HepG2 (cell line): ENCODE data around the gene SPATA25. TPM values are rescaled to one million over a fixed set of nuclear protein-coding genes. Genes with fewer than 3 reads are reported as not detected.

Source experiments
- ARNT ChIP-seq: fragments of 450-650 bp; IDR thresholded peaks from 2 replicates; pipeline ENCODE4 v1.6.1; 2017
- CCAR2 ChIP-seq: fragments of 200-400 bp; formaldehyde crosslinking; optimal IDR thresholded peaks from 2 replicates; pipeline ENCODE3; 2018; ENCODE audit warnings: low read depth, mild to moderate bottlenecking, low read length, moderate library complexity
- EEA1 ChIP-seq: sonication (generic); formaldehyde crosslinking; IDR thresholded peaks from 2 replicates; pipeline ENCODE4 v1.5.1; 2020; ENCODE audit warnings: mild to moderate bottlenecking, missing genetic modification reagents, borderline replicate concordance
- JARID2 ChIP-seq: sonication (generic); formaldehyde crosslinking; IDR thresholded peaks from 2 replicates; pipeline ENCODE4 v1.8.1; 2023; ENCODE audit warnings: missing genetic modification reagents, inconsistent platforms; ENCODE audit not compliant: insufficient replicate concordance
- MAFG ChIP-seq: sonication (generic); formaldehyde crosslinking; IDR thresholded peaks from 2 replicates; pipeline ENCODE4 v1.5.1; 2020; ENCODE audit warnings: mild to moderate bottlenecking, missing genetic modification reagents
- PHF20 ChIP-seq: sonication (generic); formaldehyde crosslinking; IDR thresholded peaks from 2 replicates; pipeline ENCODE4 v1.5.0; 2020; ENCODE audit warnings: mild to moderate bottlenecking, missing genetic modification reagents
- PHF5A ChIP-seq: IDR thresholded peaks from one replicate; pipeline ENCODE4 v1.6.1; 2018; ENCODE audit warnings: low read depth, missing genetic modification reagents; ENCODE audit not compliant: unreplicated experiment
- TBL1XR1 ChIP-seq: fragments of 150-350 bp; IDR thresholded peaks from 2 replicates; pipeline ENCODE4 v1.6.1; 2014; ENCODE audit warnings: borderline replicate concordance, low read length; ENCODE audit not compliant: partially characterized antibody
- TFDP2 ChIP-seq: sonication (generic); formaldehyde crosslinking; IDR thresholded peaks from 2 replicates; pipeline ENCODE4 v1.4.0; 2020; ENCODE audit warnings: missing genetic modification reagents
- YEATS4 ChIP-seq: sonication (generic); formaldehyde crosslinking; IDR thresholded peaks from 2 replicates; pipeline ENCODE4 v1.4.0; 2020; ENCODE audit warnings: missing genetic modification reagents, borderline replicate concordance
- ZNF362 ChIP-seq: sonication (generic); formaldehyde crosslinking; IDR thresholded peaks from 2 replicates; pipeline ENCODE4 v1.4.0; 2020; ENCODE audit warnings: missing genetic modification reagents, mild to moderate bottlenecking, borderline replicate concordance
- ZNF781 ChIP-seq: sonication (generic); formaldehyde crosslinking; IDR thresholded peaks from 2 replicates; pipeline ENCODE4 v1.5.1; 2020; ENCODE audit warnings: borderline replicate concordance, mild to moderate bottlenecking, missing genetic modification reagents; ENCODE audit errors: not compliant biosample characterization
- polyA plus RNA-seq, 8 experiments: library from polyadenylated mRNA; depleted of rRNA in 3 of 8; stranded (reverse) in 7 of 8; unstranded in 1 of 8; fragments of >200 nt; fragmentation: Illumina TruSeq in 4 of 8; extraction: Trizol in 4 of 8; gene quantifications; 2 replicates each; pipeline versions ENCODE4 v1.2.1 to v1.2.3, GENCODE V29; 2011 to 2016; ENCODE audit warnings: low read depth in 4 of 8, missing spikeins in 1 of 8, mixed read lengths in 1 of 8; ENCODE audit not compliant: insufficient read depth in 1 of 8
- total RNA-seq, 5 experiments: library from RNA; depleted of rRNA; stranded (reverse); fragments of >200 nt; fragmentation: Illumina TruSeq; extraction: Trizol; gene quantifications; 2 replicates each; pipeline ENCODE4 v1.2.3, GENCODE V29; 2016; ENCODE audit warnings: low read depth in 1 of 5
- TF ChIP-seq, protein P1 (sequence below): sonication (generic); formaldehyde crosslinking; IDR thresholded peaks from one replicate; pipeline ENCODE4 v1.5.1; 2020; ENCODE audit warnings: mild to moderate bottlenecking, missing genetic modification reagents; ENCODE audit errors: not compliant biosample characterization
- TF ChIP-seq, protein P2 (sequence below): IDR thresholded peaks from 2 replicates; pipeline ENCODE4 v1.6.1; 2016; ENCODE audit warnings: control low read depth
- TF ChIP-seq, protein P3 (sequence below): sonication (generic); formaldehyde crosslinking; IDR thresholded peaks from 2 replicates; pipeline ENCODE4 v1.8.0; 2022; ENCODE audit warnings: missing genetic modification reagents, low read depth, mild to moderate bottlenecking, borderline replicate concordance

The SPATA25 gene
- total and polyA plus RNA-seq, 2 of the 13 experiments (the other 11 are each of a cell fraction or from before 2014, with no cell fraction given), result 4.8 to 7.6 TPM

- TF ChIP-seq ZNF362 (CRISPR knock-in tag) (peak; percentile 89), TFDP2 (CRISPR knock-in tag) (peak; percentile 99), PHF20 (CRISPR knock-in tag) (peak; percentile 100), TBL1XR1 (peak; percentile 98), ARNT (peak; percentile 96; the same call in 1 of the 2 replicates), ZNF781 (peak; percentile 99), PHF5A (CRISPR knock-in tag) (peak; percentile 99), JARID2 (no peak), EEA1 (CRISPR knock-in tag) (no peak; the same call in 1 of the 2 replicates), YEATS4 (peak; percentile 100), CCAR2 (no peak), MAFG (CRISPR knock-in tag) (no peak)
- TF ChIP-seq, protein P1, sequence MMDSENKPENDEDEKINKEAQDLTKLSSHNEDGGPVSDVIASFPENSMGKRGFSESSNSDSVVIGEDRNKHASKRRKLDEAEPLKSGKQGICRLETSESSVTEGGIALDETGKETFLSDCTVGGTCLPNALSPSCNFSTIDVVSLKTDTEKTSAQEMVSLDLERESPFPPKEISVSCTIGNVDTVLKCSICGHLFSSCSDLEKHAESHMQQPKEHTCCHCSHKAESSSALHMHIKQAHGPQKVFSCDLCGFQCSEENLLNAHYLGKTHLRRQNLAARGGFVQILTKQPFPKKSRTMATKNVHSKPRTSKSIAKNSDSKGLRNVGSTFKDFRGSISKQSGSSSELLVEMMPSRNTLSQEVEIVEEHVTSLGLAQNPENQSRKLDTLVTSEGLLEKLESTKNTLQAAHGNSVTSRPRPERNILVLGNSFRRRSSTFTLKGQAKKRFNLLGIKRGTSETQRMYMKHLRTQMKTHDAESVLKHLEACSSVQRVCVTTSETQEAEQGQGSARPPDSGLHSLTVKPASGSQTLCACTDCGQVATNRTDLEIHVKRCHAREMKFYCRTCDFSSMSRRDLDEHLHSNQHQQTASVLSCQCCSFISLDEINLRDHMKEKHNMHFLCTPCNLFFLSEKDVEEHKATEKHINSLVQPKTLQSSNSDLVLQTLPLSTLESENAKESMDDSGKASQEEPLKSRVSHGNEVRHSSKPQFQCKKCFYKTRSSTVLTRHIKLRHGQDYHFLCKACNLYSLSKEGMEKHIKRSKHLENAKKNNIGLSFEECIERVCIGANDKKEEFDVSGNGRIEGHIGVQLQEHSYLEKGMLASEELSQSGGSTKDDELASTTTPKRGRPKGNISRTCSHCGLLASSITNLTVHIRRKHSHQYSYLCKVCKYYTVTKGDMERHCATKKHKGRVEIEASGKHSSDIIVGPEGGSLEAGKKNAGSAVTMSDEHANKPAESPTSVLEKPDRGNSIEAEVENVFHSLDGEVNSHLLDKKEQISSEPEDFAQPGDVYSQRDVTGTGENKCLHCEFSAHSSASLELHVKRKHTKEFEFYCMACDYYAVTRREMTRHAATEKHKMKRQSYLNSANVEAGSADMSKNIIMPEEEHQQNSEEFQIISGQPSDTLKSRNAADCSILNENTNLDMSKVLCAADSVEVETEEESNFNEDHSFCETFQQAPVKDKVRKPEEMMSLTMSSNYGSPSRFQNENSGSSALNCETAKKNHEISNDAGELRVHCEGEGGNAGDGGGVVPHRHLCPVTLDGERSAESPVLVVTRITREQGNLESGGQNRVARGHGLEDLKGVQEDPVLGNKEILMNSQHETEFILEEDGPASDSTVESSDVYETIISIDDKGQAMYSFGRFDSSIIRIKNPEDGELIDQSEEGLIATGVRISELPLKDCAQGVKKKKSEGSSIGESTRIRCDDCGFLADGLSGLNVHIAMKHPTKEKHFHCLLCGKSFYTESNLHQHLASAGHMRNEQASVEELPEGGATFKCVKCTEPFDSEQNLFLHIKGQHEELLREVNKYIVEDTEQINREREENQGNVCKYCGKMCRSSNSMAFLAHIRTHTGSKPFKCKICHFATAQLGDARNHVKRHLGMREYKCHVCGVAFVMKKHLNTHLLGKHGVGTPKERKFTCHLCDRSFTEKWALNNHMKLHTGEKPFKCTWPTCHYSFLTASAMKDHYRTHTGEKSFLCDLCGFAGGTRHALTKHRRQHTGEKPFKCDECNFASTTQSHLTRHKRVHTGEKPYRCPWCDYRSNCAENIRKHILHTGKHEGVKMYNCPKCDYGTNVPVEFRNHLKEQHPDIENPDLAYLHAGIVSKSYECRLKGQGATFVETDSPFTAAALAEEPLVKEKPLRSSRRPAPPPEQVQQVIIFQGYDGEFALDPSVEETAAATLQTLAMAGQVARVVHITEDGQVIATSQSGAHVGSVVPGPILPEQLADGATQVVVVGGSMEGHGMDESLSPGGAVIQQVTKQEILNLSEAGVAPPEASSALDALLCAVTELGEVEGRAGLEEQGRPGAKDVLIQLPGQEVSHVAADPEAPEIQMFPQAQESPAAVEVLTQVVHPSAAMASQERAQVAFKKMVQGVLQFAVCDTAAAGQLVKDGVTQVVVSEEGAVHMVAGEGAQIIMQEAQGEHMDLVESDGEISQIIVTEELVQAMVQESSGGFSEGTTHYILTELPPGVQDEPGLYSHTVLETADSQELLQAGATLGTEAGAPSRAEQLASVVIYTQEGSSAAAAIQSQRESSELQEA, result peak; percentile 80
- TF ChIP-seq, protein P2, sequence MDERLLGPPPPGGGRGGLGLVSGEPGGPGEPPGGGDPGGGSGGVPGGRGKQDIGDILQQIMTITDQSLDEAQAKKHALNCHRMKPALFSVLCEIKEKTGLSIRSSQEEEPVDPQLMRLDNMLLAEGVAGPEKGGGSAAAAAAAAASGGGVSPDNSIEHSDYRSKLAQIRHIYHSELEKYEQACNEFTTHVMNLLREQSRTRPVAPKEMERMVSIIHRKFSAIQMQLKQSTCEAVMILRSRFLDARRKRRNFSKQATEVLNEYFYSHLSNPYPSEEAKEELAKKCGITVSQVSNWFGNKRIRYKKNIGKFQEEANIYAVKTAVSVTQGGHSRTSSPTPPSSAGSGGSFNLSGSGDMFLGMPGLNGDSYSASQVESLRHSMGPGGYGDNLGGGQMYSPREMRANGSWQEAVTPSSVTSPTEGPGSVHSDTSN (CRISPR knock-in tag), result peak; percentile 64
- TF ChIP-seq, protein P3, sequence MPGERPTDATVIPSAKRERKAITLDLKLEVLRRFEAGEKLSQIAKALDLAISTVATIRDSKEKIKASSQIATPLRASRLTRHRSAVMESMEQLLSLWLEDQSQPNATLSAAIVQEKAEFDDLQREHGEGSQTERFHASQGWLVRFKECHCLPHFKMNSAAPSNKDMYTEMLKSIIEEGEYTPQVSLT, result peak; percentile 89; the same call in 1 of the 2 replicates
Measured at GRCh38 chr20:45890985-45891983, 3.9 kb upstream of the SPATA25 start, which contains the start of the genes CTSA and NEURL2 (continued).
